T-helper 9 cell (primary cell): ENCODE data around the gene HAGH.

ENCODE experiments used
- DNase-seq: peaks from one replicate; pipeline ENCODE4 v3.0.0-alpha.2; 2020

HAGH gene

DNA sequence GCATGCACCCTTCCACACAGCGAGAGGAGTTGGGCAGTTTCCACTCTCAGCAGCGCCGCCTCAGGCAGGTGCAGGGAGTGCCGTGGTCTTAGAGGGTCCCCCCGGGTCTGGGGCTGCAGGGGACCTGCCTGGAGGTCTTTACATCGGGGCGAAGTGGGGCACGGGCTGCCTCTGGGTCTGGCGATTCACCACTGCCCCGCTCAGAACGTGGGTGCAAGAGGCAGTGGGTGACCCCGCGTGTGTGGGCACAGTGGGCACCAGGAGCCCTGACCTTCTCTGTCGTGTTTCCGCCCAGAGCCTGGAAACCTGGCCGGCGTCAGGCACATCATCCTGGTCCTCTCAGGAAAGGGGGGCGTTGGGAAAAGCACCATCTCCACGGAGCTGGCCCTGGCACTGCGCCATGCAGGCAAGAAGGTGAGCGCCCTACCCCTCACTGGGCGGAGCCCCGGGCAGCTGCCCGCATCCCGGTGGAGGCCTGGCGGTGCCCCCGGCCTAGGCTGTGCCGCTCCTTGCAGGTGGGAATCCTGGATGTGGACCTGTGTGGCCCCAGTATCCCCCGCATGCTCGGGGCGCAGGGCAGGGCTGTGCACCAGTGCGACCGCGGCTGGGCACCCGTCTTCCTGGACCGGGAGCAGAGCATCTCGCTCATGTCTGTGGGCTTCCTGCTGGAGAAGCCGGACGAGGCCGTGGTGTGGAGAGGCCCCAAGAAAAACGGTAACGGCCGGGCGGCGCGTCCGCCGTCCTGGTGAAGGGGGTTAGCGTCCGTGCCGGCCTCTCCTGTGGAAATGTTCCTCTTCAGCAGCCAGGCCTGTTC, 40.2 kb downstream of the HAGH start:
- no peak for DNase-seq

DNA sequence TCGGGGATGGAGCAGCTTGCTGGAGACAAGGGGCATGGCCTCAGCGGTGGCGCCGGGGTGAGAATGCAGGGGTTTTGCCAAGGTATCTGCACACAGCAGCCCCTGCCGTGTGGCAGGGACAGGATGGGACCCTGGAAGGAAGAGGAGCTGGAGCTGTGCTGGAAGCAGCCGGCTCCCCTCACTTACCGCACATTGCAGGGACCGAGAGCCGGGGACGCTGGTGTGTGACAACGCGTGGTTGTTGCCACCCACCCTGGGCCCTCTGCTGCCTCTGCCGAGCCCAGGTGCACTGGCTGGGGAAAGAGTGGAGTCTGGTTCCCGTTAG, 40.8 kb downstream of the HAGH start:
- no peak for DNase-seq

DNA sequence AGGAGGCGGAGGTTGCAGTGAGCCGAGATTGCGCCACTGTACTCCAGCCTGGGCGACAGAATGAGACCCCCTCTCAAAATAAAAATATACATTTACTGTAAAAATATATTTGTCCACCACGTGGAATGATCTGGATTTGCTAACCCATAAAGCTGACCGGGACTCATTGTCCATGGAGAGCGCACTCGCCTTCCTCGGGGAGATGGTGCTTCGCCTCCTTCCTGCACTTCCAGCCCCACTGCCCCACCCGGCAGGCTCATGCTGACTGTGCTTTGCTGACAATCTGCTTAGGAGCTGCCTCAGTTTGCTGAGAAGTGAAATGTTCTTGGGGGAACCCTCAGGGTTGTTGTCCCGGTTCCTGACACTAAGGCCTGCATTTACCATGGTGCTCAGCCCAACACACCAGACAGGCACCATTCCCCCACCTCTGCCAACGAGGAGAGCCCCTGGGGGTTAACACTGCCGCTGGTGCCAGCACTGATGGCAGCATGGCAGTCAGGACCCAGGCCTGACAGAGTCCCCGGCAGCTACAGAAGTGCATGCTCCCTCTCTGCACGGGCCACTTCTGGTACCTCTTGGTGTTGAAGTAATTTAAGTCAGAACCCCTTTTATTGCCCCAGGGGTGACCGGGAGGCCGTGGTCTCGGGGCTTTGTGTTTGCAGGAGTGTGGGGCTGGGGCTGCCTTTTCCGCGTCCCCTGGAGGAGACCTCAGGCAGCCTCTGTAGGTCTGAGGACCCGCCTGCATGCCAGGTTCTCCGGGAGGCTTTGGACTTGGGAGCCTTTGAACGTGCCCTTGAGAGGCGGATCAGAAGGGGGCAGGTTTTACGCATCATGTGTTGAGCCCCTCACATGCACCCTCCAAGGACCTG, 41.4 kb downstream of the HAGH start:
- no peak for DNase-seq

DNA sequence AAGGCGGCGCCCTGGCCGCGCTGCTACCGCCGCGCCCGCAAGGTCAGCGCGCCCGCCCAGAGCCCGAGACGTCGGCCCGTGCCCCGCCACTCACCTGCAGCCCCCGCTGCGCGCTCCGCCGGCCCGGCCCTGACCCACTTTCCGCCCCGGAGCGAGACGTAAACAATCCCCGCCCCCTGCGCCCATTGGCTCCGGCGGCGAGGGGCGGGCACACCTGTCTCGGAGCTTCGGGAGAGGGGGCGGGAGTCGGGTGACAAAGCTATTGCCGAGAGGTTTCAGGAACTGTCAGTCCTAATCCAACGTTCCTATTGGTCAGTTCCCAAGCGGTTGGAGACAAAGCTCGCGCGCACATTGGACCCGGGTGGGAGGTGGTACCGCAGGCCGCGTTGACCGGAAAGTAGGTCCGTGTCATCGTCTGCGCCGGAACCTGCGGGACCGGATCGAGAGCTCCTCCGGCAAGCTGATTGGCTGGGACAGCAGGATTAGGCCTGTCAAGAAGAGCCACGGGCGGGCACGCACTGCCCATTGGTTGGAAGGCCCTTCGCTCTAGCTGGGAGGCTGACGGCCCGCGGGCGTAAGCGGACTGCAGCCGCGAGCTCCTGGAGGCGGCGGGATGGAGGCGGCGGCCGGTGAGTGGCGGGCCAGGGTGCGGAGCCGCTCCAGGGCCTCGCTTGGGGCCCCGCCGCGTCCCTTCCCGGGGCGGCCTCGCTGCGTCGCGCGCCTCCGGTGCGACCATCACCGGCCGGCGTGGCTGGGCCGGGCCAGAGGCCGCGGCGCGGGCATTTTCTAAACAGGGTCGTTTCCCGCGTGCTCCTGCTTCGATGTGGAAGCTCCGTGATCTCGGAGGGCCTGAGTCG, 44.0 kb downstream of the HAGH start, which contains the start of the genes NUBP2 and SPSB3:
Gene NUBP2 (plus strand): TSS at position 553 of the 857 bp plus-strand sequence. CDS start 61 bp downstream, at position 614.
Gene SPSB3 (minus strand): TSS at position 164 of the 857 bp plus-strand sequence. CDS start 1,088 bp downstream, outside the sequence.
- peak; percentile 95 for DNase-seq

DNA sequence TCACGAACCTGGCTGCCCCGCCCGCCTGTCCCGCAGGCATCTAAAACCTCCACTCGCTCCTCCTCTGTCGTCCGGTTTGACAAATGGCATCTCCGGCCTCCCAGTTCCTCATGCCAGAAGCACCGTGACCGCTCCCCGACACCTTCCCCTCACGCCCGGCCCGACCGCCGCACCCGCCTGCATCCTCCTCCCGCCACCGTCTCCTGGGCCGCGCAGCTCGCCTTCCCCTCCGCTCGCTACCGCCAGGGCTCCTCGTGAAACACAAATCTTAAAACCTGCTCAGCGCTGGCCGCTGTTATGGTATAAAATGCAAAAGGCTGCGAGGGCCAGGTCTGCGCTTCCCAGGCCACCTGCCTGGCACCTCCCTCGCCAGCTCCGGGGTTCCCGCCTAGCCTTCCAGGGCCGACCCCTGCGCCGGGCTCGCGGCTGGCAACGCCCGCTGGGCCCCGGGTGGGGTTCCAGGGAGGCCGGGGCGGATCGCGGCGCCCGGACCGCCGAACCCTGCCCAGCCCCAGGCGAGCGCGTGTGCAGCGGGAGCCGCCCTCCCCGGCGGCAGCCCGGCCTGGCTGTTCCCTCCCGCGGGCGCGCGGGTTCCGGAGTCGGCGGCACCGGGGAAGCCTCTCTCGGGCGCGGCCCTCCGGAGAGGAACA, 44.7 kb downstream of the HAGH start:
- DNase-seq, result peak; percentile 23

DNA sequence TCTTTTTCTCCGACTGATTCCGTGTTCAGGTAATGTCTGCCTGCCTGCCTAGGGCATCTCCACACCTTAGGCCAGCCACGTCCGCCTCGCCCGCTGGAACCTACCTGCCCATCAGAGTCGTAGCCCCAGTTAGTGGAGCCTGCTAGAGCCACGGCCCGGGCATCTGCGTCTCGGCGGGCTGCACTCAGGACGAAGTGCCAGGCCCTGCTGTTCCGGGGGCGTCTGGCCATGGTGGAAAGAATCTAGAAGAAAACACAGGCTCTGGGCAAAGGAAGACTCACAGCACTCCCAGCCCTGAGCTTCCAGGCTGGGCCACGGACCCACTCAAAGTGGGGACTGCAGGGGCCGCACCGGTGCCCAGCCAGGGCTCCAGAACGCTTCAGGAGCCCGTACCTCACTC, 45.4 kb downstream of the HAGH start:
- no peak for DNase-seq

DNA sequence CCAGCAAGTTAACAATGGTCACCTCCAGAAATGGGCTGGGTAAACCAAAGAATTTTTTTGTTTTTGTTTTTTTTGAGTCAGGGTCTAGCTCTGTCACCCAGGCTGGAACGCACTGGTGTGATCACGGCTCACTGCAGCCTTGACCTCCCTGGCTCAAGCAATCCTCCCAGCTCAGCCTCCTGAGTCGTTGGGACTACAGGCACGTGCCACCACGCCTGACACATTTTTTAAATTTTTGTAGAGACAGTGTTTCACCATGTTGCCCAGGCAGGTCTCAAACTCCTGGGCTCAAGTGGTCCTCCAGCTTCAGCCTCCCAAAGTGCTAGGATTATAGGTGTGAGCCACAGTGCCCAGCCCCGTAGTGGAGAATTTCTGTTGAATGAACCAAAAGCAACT, 46.0 kb downstream of the HAGH start:
- DNase-seq, result no peak

DNA sequence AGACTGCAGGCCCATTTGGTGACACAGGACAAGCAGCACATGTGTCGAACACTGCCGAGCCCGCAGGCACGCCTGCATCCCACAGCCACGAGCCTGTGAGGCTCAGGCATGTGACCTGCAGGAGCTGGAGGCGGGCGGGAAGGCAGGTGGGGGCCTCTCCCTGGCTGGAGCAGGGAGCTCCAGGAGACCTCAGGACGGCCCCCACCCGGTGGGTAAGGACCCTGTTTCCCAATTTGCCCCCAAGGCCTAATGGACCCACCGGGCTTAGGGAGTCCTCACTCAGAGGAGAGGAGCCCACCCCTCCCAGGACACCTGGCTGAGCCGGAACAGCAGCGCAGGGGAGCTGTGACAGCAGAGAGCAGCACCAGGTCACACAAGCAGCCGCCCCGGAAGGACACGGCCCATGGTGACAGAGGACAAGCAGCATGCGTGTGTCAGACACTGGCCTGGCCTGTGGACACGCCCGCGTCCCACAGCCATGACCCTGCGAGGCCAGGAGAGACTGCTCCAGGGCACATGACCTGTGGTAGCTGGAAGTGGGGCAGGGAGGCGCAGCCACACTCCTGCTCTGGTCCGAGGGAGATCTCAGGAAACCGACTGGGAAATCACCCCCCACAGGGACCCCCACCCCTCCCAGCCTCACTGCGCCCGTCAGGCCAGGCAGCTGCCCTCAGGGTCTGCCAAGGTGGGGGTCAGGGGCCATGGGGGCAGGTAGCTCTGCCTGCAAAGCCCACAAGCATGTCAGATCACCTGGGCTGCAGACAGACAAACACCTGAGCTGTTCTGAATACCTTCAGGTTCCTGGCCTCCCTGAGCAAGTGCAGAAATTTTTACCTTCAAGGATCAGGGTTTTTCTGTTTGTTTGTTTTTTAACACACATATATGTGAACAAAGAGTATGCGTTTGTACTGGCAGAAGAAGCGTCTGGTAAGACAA, 46.6 kb downstream of the HAGH start:
- no peak for DNase-seq

DNA sequence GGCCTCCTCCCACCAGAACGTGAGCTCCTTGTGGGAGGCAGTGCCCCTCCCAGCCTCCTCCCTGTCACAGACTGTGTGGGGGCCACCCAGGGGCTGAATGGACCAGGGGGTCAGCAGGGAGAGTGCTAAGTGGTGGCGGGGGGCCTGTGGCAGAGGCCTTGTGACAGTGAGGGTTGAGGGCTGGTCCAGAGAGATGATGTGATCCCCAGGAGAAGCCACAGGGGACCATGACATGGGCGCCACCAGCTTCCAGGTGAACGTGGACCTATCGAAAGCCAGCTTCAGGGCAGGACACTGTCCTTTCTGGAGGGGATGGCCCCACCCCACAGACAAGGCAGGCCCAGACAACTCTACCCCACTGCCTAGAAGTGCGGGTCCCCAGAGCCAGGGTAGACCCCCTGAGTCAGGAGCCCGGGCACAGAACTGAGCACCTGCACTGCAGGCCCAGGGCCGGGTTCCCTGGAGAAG, 47.4 kb downstream of the HAGH start:
- no peak for DNase-seq

DNA sequence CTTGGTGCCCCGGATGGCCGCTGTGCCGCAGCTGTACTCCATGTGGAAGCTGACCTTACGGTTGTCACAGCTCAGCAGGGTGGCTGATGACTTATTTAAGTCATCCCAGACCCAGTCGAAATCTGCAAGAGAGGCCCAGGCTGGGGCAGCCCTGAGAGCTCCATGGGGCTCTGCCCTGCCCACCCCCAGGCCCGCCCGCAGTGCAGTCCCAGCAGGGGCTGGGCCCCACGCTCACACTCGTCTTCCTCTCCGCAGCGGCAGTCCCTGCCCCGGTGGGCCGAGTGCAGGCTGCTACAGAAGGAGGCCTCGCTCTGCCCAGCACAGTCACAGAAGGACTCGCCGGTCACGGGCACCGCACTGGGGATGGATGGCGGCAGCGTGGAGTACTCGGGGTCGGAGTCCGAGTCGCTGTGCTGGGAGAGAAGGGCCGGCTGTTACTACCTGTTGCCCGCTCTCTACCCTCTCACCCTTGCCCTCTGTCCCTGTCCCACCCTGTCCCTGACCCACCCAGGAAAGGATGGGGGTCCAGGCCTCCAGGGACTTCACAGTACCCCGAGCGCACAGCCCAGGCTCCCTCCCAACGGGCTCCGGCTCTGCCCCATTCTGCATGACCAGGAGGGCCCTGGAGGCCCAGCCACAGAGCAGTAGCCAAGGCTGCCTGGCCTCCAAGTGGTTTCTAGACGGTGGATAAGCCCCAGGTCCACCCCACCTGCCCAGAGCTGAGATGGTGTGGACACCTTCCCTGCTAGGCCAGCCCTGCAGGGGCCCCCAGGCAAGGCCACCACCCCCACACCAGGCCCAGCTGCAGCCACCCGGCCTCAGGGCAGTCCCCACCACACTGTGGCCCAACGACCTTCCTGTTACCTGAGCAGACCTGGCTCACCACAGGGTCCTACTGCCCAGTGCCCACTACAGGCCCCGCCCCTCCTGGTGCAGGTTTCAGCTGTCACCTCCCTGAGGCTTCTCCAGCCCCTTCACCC, 48.1 kb downstream of the HAGH start:
- no peak for DNase-seq

DNA sequence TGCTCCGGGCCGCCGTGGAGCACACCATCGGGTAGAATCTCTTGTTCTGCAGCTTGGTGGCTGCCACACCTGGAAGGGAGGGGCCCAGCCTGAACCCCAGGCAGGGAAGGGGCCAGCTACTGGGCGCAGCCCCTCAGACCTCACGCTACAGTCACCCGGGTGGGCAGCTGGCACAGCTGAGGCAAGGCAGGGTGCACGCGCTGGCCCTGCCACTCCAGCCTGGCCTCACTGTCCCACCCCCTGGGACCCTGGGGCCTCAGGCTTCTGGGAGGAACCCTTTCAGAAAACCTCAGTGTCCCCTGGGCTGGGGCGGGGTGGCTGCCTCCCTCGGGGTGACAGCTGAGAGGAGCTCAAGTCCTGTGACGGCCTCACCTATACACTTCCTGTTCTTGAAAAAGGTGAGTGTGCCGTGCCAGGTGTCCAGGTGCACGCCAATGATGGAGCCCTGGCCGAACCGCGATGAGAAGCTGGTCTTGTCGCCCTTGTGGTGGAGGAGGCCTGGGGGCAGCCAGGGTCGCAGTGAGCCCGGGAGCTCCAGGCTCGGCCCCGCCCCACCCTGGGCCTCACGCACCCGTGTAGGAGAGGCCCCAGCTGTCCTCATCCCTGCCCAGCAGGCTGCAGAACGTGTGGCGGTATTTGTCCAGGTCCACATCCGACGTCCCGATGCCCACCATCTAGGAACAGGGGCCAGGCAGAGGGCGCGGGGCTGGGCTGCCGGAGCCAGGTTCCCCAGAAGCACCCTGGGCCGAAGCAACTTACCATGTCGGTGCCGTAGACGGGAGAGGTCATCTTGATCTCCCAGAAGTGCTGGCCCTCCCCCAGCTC, 49.0 kb downstream of the HAGH start:
- DNase-seq, result no peak

DNA sequence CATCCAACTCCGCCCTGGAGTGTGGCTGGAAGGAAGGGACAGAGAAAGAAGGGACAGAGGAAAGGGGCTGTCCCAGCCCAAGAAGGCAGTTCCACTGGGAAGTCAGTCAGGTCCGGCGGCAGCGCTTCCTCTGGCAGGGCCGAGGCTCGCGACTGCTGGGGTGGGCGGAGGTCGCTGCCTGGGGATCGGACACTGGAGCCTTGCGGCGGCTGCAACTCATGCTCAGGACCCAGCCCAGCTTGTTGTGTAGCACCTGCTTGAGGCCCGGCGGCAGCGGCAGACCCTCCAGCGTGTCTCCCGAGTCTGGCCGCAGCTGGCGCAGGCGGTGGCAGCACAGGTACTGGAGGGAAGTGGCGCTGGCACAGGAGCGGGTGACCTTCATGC, 49.6 kb downstream of the HAGH start:
- DNase-seq, result no peak

DNA sequence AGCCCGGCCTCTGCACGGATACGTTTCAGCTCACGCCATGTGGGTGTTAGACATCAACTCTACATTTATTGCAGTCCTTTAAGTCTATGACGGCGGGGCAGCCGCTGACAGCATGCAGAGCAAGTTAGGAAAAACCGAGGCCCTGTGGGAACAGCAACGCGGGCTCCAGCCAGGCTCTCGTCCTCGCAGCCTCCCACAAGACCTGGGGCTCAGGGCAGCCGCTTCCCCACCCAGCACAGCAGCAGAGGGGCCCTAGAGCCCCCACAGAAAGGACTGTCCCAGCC, 50.0 kb downstream of the HAGH start:
- no peak for DNase-seq

DNA sequence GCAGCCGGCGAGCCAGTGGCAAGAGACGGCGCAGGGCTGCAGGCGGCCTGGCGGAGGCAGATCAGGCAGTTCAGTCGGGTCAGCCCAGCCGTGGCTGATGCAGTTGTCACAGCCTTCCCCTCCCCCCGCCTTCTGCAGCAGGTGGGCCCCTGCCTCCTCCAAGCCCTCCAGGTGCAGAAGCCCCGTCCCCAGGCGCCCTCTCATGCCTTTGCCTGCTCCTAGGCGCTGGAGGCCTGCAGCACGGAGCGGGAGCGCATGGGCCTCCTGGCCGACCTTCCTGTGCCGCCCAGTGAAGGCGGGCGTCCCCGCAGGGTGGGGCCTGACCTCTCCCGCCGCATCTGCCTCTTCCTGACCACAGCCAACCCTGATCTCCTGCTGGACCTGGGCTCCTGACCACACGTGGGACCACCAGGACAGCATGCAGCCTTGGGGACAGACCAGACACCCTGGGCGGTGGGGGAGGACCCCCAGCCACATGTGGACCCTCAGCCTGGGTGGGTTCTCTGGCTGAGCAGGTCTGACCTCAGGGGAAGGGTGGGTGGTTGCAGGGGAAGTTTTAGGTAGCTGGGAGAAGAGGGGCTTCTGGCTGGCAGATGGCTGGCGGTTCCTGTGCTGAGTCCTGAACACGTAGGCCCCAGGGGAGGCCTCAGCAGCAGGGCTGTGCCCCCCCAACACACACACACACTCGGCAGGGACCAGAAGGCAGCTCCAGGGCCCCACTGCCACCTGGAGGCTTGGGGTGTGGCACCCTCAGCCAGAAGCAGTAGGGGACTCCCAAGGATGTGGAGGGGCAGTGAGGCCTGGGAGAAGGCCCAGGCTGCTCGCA, 50.6 kb downstream of the HAGH start:
- DNase-seq, result no peak

DNA sequence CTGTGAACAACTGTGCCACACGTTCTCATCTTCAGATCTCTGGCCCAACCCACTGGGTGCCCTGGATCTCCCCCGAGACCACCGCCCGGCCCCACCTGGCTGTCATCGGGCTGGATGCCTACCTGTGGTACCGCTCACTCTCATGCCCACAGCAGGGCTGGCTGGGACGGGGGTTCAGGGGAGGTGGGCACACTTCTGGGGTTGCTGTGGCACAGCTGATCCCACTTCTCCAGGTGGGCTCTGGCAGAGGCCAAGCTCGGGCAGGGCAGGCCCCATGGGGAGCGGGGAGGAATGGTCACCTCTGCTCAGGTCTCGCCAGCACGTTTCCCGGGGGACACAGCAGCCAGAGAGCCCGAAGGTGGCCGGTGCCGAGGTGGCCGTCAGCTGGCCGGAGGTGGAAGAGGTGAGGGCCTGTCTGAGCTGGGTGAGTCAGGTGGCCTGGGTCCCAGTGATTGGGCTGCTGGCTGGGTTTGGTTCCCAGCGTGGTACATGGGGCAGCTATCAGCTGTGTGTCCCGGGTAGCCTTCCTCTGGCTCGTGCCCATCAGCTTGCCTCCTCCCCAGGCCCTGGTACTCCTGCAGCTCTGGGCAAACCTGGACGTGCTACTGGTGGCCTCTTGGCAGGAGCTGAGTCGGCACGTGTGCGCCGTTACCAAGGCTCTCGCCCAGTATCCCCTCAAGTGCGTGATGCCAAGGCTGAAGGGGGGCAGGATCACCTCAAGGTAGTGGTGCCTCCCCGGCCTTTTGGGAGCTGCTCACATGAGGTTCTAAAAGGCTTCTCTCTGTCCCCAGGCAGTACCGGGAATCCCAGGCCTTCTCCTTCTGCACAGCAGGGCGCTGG, 51.4 kb downstream of the HAGH start:
- no peak for DNase-seq

DNA sequence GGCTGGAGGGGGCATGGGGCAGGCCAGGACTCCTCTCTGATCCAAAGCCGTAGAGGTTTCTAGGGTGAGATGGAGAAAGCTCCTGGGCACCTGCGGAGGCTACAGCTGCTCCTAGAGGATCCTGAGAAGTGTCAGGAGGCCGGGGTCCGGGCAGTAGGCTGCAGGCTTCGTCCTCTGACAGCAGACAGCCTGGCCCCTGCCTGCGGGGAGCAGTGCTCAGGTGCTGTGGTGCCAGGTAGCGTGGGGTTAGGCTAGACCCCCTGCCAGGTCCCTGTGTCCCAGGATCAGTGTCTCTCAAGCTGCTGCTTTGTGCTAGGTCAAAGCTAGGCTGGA, 52.2 kb downstream of the HAGH start:
- no peak for DNase-seq

DNA sequence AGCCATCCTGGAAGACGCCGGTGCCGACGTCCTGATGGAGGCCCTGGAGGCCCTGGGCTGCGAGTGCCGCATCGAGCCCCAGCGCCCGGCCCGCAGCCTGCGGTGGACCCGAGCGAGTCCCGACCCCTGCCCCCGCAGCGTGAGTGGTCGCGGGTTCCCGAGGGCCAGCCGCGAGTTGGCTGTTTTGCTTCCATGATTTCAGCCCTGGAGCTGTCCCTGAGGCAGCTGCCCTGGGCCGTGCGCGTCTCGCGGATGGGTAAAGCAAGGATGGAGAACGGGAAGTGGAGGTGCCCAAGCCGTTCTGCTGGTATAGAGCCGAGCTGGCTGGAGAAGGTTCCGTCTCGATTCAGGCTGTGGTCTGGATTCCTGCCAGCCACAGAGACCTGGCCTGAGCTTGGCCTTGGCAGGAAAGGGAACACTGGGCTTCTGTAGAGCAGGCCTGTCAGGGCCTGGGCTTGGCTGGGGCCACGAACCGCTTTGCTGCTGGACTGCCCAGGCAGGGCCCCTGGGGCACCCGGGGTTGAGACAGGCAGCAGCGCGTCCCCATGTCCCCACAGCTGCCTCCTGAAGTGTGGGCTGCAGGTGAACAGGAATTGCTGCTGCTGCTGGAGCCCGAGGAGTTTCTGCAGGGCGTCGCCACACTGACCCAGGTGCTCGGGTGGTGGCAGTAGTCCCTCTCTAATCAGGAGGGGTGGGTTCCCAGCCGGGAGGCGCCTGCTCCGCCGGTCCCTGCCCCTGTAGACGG, 52.8 kb downstream of the HAGH start:
- DNase-seq, result no peak
